IMR-90 (cell line): ENCODE data around the gene IL23A. TPM values are rescaled to one million over a fixed set of nuclear protein-coding genes. Genes with fewer than 3 reads are reported as not detected.

Source experiments
- ATAC-seq: fragments of 200-7000 bp; cut with Tn5 transposase; 2 replicates; pipeline ENCODE4 v1.9.1; 2020; ENCODE audit warnings: low read depth, mild to moderate bottlenecking, moderate library complexity
- BruUV-seq: library from RNA; stranded (reverse); fragments of 400-500 nt; replicated peaks from 2 replicates; lab custom pipeline; 2021; lab: Mats Ljungman, UMichigan
- CTCF ChIA-PET: fragments of 300-600 bp; formaldehyde crosslinking; extraction: SDS; loops from one replicate; lab custom pipeline; 2021; ENCODE audit warnings: antibody characterized with exemption; lab: Yijun Ruan, JAX
- POLR2A ChIA-PET: fragments of 300-600 bp; sonication (Branson Sonifier 250); formaldehyde crosslinking; loops from one replicate; lab custom pipeline; 2022; ENCODE audit warnings: antibody characterized with exemption; ENCODE audit not compliant: unreplicated experiment; lab: Charles Lee
- DNase-seq: peaks from one replicate; pipeline ENCODE4 v3.0.0; 2013
- H2AFZ ChIP-seq: replicated peaks from 2 replicates; pipeline ENCODE3; 2013; ENCODE audit warnings: low read length, mild to moderate bottlenecking; ENCODE audit not compliant: poor library complexity
- H2AK5ac ChIP-seq: 2 replicates; pipeline ENCODE4 v1.6.1; 2013; ENCODE audit warnings: low read depth, low read length, inconsistent platforms
- H2AK9ac ChIP-seq: replicated peaks from 2 replicates; pipeline ENCODE3; 2013; ENCODE audit warnings: mild to moderate bottlenecking, low read depth, low read length, moderate library complexity; ENCODE audit not compliant: poor library complexity
- H2BK120ac ChIP-seq: 2 replicates; pipeline ENCODE4 v1.6.1; 2013; ENCODE audit warnings: low read depth, low read length, inconsistent platforms
- H2BK15ac ChIP-seq: 3 replicates; pipeline ENCODE4 v1.6.1; 2013; ENCODE audit warnings: low read depth, low read length, inconsistent platforms
- H2BK20ac ChIP-seq: 2 replicates; pipeline ENCODE4 v1.6.1; 2013; ENCODE audit warnings: low read depth, mild to moderate bottlenecking, inconsistent platforms, low read length, moderate library complexity
- H2BK5ac ChIP-seq: 2 replicates; pipeline ENCODE4 v1.6.1; 2013; ENCODE audit warnings: mild to moderate bottlenecking, low read depth, low read length, inconsistent platforms; ENCODE audit not compliant: poor library complexity, severe bottlenecking
- H3K14ac ChIP-seq: replicated peaks from 2 replicates; pipeline ENCODE4 v1.6.1; 2013; ENCODE audit warnings: low read depth, low read length, inconsistent platforms
- H3K18ac ChIP-seq: 2 replicates; pipeline ENCODE4 v1.6.1; 2013; ENCODE audit warnings: low read depth, low read length, control low read depth
- H3K23ac ChIP-seq: 2 replicates; pipeline ENCODE4 v1.6.1; 2013; ENCODE audit warnings: low read depth, low read length, inconsistent platforms
- H3K27ac ChIP-seq: 2 replicates; pipeline ENCODE4 v1.5.1; 2013; ENCODE audit warnings: mild to moderate bottlenecking, control low read depth, low read length; ENCODE audit not compliant: insufficient read depth
- H3K27me3 ChIP-seq: 2 replicates; pipeline ENCODE4 v1.6.1; 2013; ENCODE audit warnings: low read length; ENCODE audit not compliant: control insufficient read depth, insufficient read depth
- H3K36me3 ChIP-seq: 2 replicates; pipeline ENCODE4 v1.6.1; 2013; ENCODE audit warnings: low read length, mixed read lengths; ENCODE audit not compliant: control insufficient read depth, insufficient read depth
- H3K4ac ChIP-seq: 2 replicates; pipeline ENCODE4 v1.6.1; 2013; ENCODE audit warnings: low read depth, low read length, inconsistent platforms
- H3K4me1 ChIP-seq: 2 replicates; pipeline ENCODE4 v1.6.1; 2013; ENCODE audit warnings: low read length, mixed read lengths; ENCODE audit not compliant: control insufficient read depth, insufficient read depth
- H3K4me2 ChIP-seq: 2 replicates; pipeline ENCODE4 v1.6.1; 2013; ENCODE audit warnings: low read depth, mild to moderate bottlenecking, control low read depth, low read length, moderate library complexity
- H3K4me3 ChIP-seq: 2 replicates; pipeline ENCODE4 v1.5.1; 2013; ENCODE audit warnings: low read depth, mild to moderate bottlenecking, control low read depth, low read length, moderate library complexity; ENCODE audit not compliant: insufficient read depth
- H3K56ac ChIP-seq: 2 replicates; pipeline ENCODE4 v1.6.1; 2013; ENCODE audit warnings: low read length, inconsistent platforms; ENCODE audit not compliant: insufficient read depth; ENCODE audit errors: extremely low read depth
- H3K79me1 ChIP-seq, 2 experiments: 2 replicates each; pipeline ENCODE4 v1.6.1; 2013; ENCODE audit warnings: low read length in 2 of 2, inconsistent platforms in 1 of 2, low read depth in 1 of 2
- H3K9ac ChIP-seq: 2 replicates; pipeline ENCODE4 v1.6.1; 2013; ENCODE audit warnings: low read depth, low read length, control low read depth
- H3K9me1 ChIP-seq: 2 replicates; pipeline ENCODE4 v1.6.1; 2013; ENCODE audit warnings: low read length, inconsistent platforms; ENCODE audit not compliant: insufficient read depth
- H3K9me3 ChIP-seq: 2 replicates; pipeline ENCODE4 v1.6.1; 2013; ENCODE audit warnings: low read length; ENCODE audit not compliant: control insufficient read depth, insufficient read depth
- H4K20me1 ChIP-seq: 2 replicates; pipeline ENCODE4 v1.6.1; 2013; ENCODE audit warnings: low read length, inconsistent platforms; ENCODE audit not compliant: insufficient read depth
- H4K5ac ChIP-seq: 2 replicates; pipeline ENCODE4 v1.6.1; 2013; ENCODE audit warnings: mild to moderate bottlenecking, low read depth, low read length, control low read depth
- H4K8ac ChIP-seq, 2 experiments: 2 replicates each; pipeline ENCODE4 v1.6.1; 2013; ENCODE audit warnings: low read depth in 2 of 2, low read length in 2 of 2, control low read depth in 1 of 2, inconsistent platforms in 1 of 2
- H4K91ac ChIP-seq: 2 replicates; pipeline ENCODE4 v1.6.1; 2013; ENCODE audit warnings: low read depth, low read length, inconsistent platforms; ENCODE audit not compliant: insufficient read depth
- RFX5 ChIP-seq: IDR thresholded peaks from 2 replicates; pipeline ENCODE4 v1.8.0; 2012; ENCODE audit warnings: low read depth, mild to moderate bottlenecking, low read length, moderate library complexity
- WGBS, 2 experiments: methylation state at CpG; one replicate each; pipeline versions ENCODE4 v1.1.5 to v1.1.7; 2013; ENCODE audit warnings: missing lambda C conversion rate in 2 of 2; ENCODE audit not compliant: insufficient read length in 1 of 2; ENCODE audit errors: extremely low coverage in 2 of 2; 5-methylcytosine and 5-hydroxymethylcytosine counted together
- dilution Hi-C: fragments of 300-500 bp; cut with HindIII; formaldehyde crosslinking; loops from one replicate; pipeline ENCODE4 v1.14.3; 2018; ENCODE audit warnings: low sequenced_read_pairs; ENCODE audit not compliant: unreplicated experiment
- in situ Hi-C: fragments of 300-500 bp; cut with MboI; formaldehyde crosslinking; loops from 3 replicates; pipeline ENCODE4 v1.14.3; 2019; ENCODE audit warnings: low sequenced_read_pairs, inconsistent platforms, mixed read lengths
- intact Hi-C: fragments of 100-400 bp; cut with micrococcal nuclease; formaldehyde crosslinking; loops from 2 replicates; pipeline ENCODE4 v1.10.0; 2022
- polyA plus RNA-seq, 3 experiments: library from polyadenylated mRNA; depleted of rRNA; stranded (reverse); fragments of >200 nt; gene quantifications; 2 replicates each; pipeline ENCODE4 v1.2.3, GENCODE V29; 2012; ENCODE audit warnings: low replicate concordance in 1 of 3
- total RNA-seq: library from RNA; depleted of rRNA; stranded (reverse); fragments of >200 nt; gene quantifications from 2 replicates; pipeline ENCODE4 v1.2.3, GENCODE V29; 2012

IL23A gene
- total and polyA plus RNA-seq, 2 of the 4 experiments (the other 2 are of a cell fraction), result 0.55 TPM; not detected in 1

- H2AK5ac ChIP-seq, result no peak overlapping the region
- intact Hi-C loops (loop anchor here (5.0 kb wide), 1 partner anchor 145 kb away; no protein-coding TSS in a partner anchor), in situ Hi-C loops (no loop called here), dilution Hi-C loops (no loop called here)
- no peak overlapping the region for H2BK20ac ChIP-seq
- H3K36me3 ChIP-seq, result peaks cover 10% of the 10 kb centered on the region
- H3K23ac ChIP-seq, result no peak overlapping the region
- WGBS, 2 experiments, result 83% methylated on average over 1 of the region's 3 CpGs; no CpG with 5 or more reads in 1 of the 2 experiments
- no peaks in the 10 kb centered on the region for H4K20me1 ChIP-seq
- H4K8ac ChIP-seq, result no peak overlapping the region
- H2AFZ ChIP-seq, result no peak overlapping the region
- H3K4me3 ChIP-seq, result no peak overlapping the region
- H3K18ac ChIP-seq, result no peak overlapping the region
- POLR2A ChIA-PET, result no interaction called here
- no peak overlapping the region for H3K14ac ChIP-seq
- no peak overlapping the region for H3K56ac ChIP-seq
- no peak for TF ChIP-seq RFX5
- no peak overlapping the region for H2BK120ac ChIP-seq
- CTCF ChIA-PET, result no interaction called here
- no peak overlapping the region for H3K27ac ChIP-seq
- no peak for ATAC-seq
- no peaks in the 10 kb centered on the region for H3K9me1 ChIP-seq
- peaks cover 6 to 21% of the 10 kb centered on the region in 2 experiments for H3K79me1 ChIP-seq
- no peak overlapping the region for H4K91ac ChIP-seq
- no peak overlapping the region for H4K5ac ChIP-seq
- no peaks in the 10 kb centered on the region for H3K27me3 ChIP-seq
- no peak overlapping the region for H2AK9ac ChIP-seq
- no peak overlapping the region for H3K4ac ChIP-seq
- H3K4me1 ChIP-seq, result peaks cover 4% of the 10 kb centered on the region
- H2BK15ac ChIP-seq, result no peak overlapping the region
- no TSS peak for BruUV-seq
- no peaks in the 10 kb centered on the region for H3K9me3 ChIP-seq
- no peak overlapping the region for H3K4me2 ChIP-seq
- H3K9ac ChIP-seq, result no peak overlapping the region
- DNase-seq, result no peak
- no peak overlapping the region for H2BK5ac ChIP-seq
Measured at GRCh38 chr12:56317675-56318074, 21.0 kb upstream of the IL23A start.
